RPMI7951 (cell line): ENCODE results near the gene IL4. TPM values are rescaled to one million over a fixed set of nuclear protein-coding genes. Genes with fewer than 3 reads are reported as not detected.

Source experiments
- DNase-seq: peaks from one replicate; pipeline ENCODE4 v3.0.0-alpha.2; 2012; ENCODE audit warnings: low read depth
- total RNA-seq: library from RNA; depleted of rRNA; stranded (reverse); fragments of >200 nt; shearing (Covaris generic); gene quantifications from 2 replicates; pipeline ENCODE4 v1.2.3, GENCODE V29; 2014

IL4 gene
- total RNA-seq, 1 experiment from 2014 or later = not detected

- DNase-seq = no peak
These were observed 15.1 kb upstream of the IL4 start for GRCh38 chr5:132658381-132659302.

- no peak for DNase-seq
These were observed 13.9 kb upstream of the IL4 start for GRCh38 chr5:132659598-132660493.

GRCh38 chr5:132661231-132662003, 12.4 kb upstream of the IL4 start:
- no peak for DNase-seq

GRCh38 chr5:132662004-132662401, 11.8 kb upstream of the IL4 start:
- DNase-seq = no peak

- DNase-seq = no peak
These were observed 10.6 kb upstream of the IL4 start for GRCh38 chr5:132662925-132663770.

GRCh38 chr5:132663771-132664695, 9.8 kb upstream of the IL4 start:
- no peak for DNase-seq

GRCh38 chr5:132664696-132665209, 9.0 kb upstream of the IL4 start:
- DNase-seq = no peak

GRCh38 chr5:132665574-132666080, 8.2 kb upstream of the IL4 start:
- no peak for DNase-seq

GRCh38 chr5:132666310-132667123, 7.3 kb upstream of the IL4 start:
- DNase-seq = no peak

GRCh38 chr5:132667309-132667708, 6.5 kb upstream of the IL4 start:
- DNase-seq = no peak

- no peak for DNase-seq
These were observed 5.8 kb upstream of the IL4 start for GRCh38 chr5:132667761-132668705.

- no peak for DNase-seq
These were observed 4.9 kb upstream of the IL4 start for GRCh38 chr5:132668706-132669454.

- no peak for DNase-seq
These were observed 4.4 kb upstream of the IL4 start for GRCh38 chr5:132669455-132669820.

GRCh38 chr5:132669966-132670882, 3.6 kb upstream of the IL4 start:
- DNase-seq = no peak

GRCh38 chr5:132671000-132671399, 2.8 kb upstream of the IL4 start:
- DNase-seq = no peak

- DNase-seq = no peak
These were observed 301 bp upstream of the IL4 start for GRCh38 chr5:132673488-132673887.
